Measurements from ENCODE around the gene USP17L5.
"Not testable (repeated sequence)": the region's sequence is repeated elsewhere in the genome, so short reads cannot be mapped to it uniquely, and the experiment has no call there.

DNA sequence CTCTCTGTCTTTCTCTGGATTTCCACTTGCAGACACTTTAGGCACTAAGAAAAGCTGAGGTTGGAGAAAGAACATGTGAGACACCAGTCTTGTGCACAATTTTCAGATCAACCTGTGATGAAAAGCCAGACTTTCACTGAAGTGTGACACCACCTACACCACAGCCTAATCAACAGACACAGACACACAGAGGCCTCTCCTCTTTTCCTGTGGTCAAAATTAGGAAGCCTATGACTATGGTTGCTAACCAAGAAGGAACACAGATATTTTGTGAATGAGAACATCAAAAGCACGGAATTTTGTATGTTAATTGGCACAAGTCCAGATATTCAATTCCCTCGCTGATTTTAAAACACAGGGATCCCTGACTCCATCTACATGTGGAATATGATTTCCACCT lies 49.8 kb downstream of the USP17L5 start:
- not testable (repeated sequence) for TF ChIP-seq CTCF (IDR thresholded peaks at IDR 0.05; ENCODE audit: extremely low read depth in 1 of 2, insufficient read depth in 1 of 2, low read depth in 1 of 2, low read length in 2 of 2); POLR2AphosphoS5 (IDR thresholded peaks at IDR 0.05; ENCODE audit: insufficient read depth, low read depth, low read length); FOS (IDR thresholded peaks at IDR 0.05; ENCODE audit: borderline replicate concordance, insufficient read depth, low read length); POLR2A (IDR thresholded peaks at IDR 0.05; ENCODE audit: low read depth, low read length); JUN (IDR thresholded peaks at IDR 0.05; ENCODE audit: borderline replicate concordance, insufficient read depth, insufficient read length, low read depth)
- TF ChIP-seq, protein P1, sequence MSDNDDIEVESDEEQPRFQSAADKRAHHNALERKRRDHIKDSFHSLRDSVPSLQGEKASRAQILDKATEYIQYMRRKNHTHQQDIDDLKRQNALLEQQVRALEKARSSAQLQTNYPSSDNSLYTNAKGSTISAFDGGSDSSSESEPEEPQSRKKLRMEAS (IDR thresholded peaks at IDR 0.05; ENCODE audit: insufficient read depth, insufficient read length), result not testable (repeated sequence)
